ENCODE measurements around the gene GRM5. TPM values are rescaled to one million over a fixed set of nuclear protein-coding genes. Genes with fewer than 3 reads are reported as not detected.

GRM5 gene
- total and polyA plus RNA-seq, 8 donors = 0.37 TPM; not detected in 7

GRCh38 chr11:88744140-88744539, 321.6 kb downstream of the GRM5 start:
- no peaks in the 10 kb centered on the region for H3K36me3 ChIP-seq
- H3K27me3 ChIP-seq = no peaks in the 10 kb centered on the region
- 80 to 90% (median 83%) methylated on average over 4 of the region's 4 CpGs for WGBS, 5 donors
- H3K4me1 ChIP-seq = no peaks in the 10 kb centered on the region
- H3K9me3 ChIP-seq = peaks cover 0 to 14% (median 0%) of the 10 kb centered on the region in 4 donors
- H3K27ac ChIP-seq = no peak overlapping the region
- H3K4me3 ChIP-seq = no peak overlapping the region
- no peak for DNase-seq
- TF ChIP-seq POLR2AphosphoS5 (IDR thresholded peaks at IDR 0.05) (no peak), CTCF (IDR thresholded peaks at IDR 0.05) (no peak), EP300 (IDR thresholded peaks at IDR 0.05) (no peak), POLR2A (IDR thresholded peaks at IDR 0.05) (no peak)
- intact Hi-C loops (cut with DNase I; ENCODE audit: low total_unique reads) = no loop called here

GRCh38 chr11:88739524-88739923, 326.3 kb downstream of the GRM5 start:
- Histone ChIP-seq H3K27ac (no peak overlapping the region), H3K4me1 (no peaks in the 10 kb centered on the region), H3K36me3 (no peaks in the 10 kb centered on the region), H3K27me3 (no peaks in the 10 kb centered on the region), H3K4me3 (no peak overlapping the region), H3K9me3 (no peaks in the 10 kb centered on the region)
- no peak for DNase-seq
- TF ChIP-seq POLR2A (IDR thresholded peaks at IDR 0.05) = no peak
- TF ChIP-seq CTCF (IDR thresholded peaks at IDR 0.05) = no peak
- no peak for TF ChIP-seq EP300 (IDR thresholded peaks at IDR 0.05)
- no peak for TF ChIP-seq POLR2AphosphoS5 (IDR thresholded peaks at IDR 0.05)
- 64 to 81% (median 75%) methylated on average over 8 of the region's 8 CpGs for WGBS, 5 donors
- intact Hi-C loops (cut with DNase I; ENCODE audit: low total_unique reads) = no loop called here

- TF ChIP-seq EP300 (IDR thresholded peaks at IDR 0.05) (no peak), POLR2A (IDR thresholded peaks at IDR 0.05) (no peak), POLR2AphosphoS5 (IDR thresholded peaks at IDR 0.05) (no peak), CTCF (IDR thresholded peaks at IDR 0.05) (no peak)
- Histone ChIP-seq H3K36me3 (no peaks in the 10 kb centered on the region), H3K4me3 (no peak overlapping the region), H3K9me3 (no peaks in the 10 kb centered on the region), H3K4me1 (no peaks in the 10 kb centered on the region), H3K27ac (no peak overlapping the region), H3K27me3 (no peaks in the 10 kb centered on the region)
- peak in 1 of 2 donors; percentile 8 for DNase-seq
- WGBS, 5 donors = 36 to 54% (median 43%) methylated on average over 1 of the region's 1 CpG
- intact Hi-C loops (cut with DNase I; ENCODE audit: low total_unique reads) = no loop called here
Measured at GRCh38 chr11:88709567-88709966, 356.2 kb downstream of the GRM5 start.

- Histone ChIP-seq H3K9me3 (peaks cover 0 to 5% (median 0%) of the 10 kb centered on the region in 4 donors), H3K4me3 (no peak overlapping the region), H3K27me3 (no peaks in the 10 kb centered on the region), H3K4me1 (no peaks in the 10 kb centered on the region), H3K27ac (no peak overlapping the region), H3K36me3 (no peaks in the 10 kb centered on the region)
- 83 to 93% (median 84%) methylated on average over 1 of the region's 1 CpG for WGBS, 5 donors
- intact Hi-C loops (cut with DNase I; ENCODE audit: low total_unique reads) = no loop called here
- peak in 1 of 2 donors; percentile 11 for DNase-seq
- no peak for TF ChIP-seq POLR2AphosphoS5 (IDR thresholded peaks at IDR 0.05)
- no peak for TF ChIP-seq POLR2A (IDR thresholded peaks at IDR 0.05)
- TF ChIP-seq CTCF (IDR thresholded peaks at IDR 0.05) = no peak
- TF ChIP-seq EP300 (IDR thresholded peaks at IDR 0.05) = no peak
Measured at GRCh38 chr11:88704485-88704884, 361.3 kb downstream of the GRM5 start.

Measured in stomach (tissue), 9 donors.